GM23338 (cell line): Measurements from ENCODE around the gene RAB37.

Source experiments
- CREB1 ChIP-seq: fragments of 250-450 bp; sonication (Bioruptor Pico); IDR thresholded peaks from 2 replicates; pipeline ENCODE4 v1.5.0; 2020; ENCODE audit warnings: low read depth, mild to moderate bottlenecking, moderate library complexity
- EZH2 ChIP-seq: fragments of 200-600 bp; sonication (generic); IDR thresholded peaks from one replicate; pipeline ENCODE4 v1.8.0; 2017; ENCODE audit warnings: antibody characterized with exemption, mild to moderate bottlenecking, low read depth; ENCODE audit not compliant: unreplicated experiment
- EZH2phosphoT487 ChIP-seq: fragments of 200-600 bp; sonication (generic); IDR thresholded peaks from one replicate; pipeline ENCODE4 v1.8.1; 2018; ENCODE audit warnings: antibody characterized with exemption; ENCODE audit not compliant: unreplicated experiment
- JUNB ChIP-seq: IDR thresholded peaks from one replicate; pipeline ENCODE4 v1.6.1; 2016; ENCODE audit warnings: antibody characterized with exemption; ENCODE audit not compliant: unreplicated experiment
- POLR2AphosphoS5 ChIP-seq: IDR thresholded peaks from 2 replicates; pipeline ENCODE4 v1.6.1; 2016; ENCODE audit warnings: antibody characterized with exemption, low read depth
- REST ChIP-seq: IDR thresholded peaks from one replicate; pipeline ENCODE4 v1.6.1; 2018; ENCODE audit warnings: antibody characterized with exemption; ENCODE audit not compliant: unreplicated experiment
- ZNF331 ChIP-seq: fragments of 250-450 bp; sonication (Bioruptor Pico); IDR thresholded peaks from 2 replicates; pipeline ENCODE4 v1.5.0; 2020; ENCODE audit warnings: low read depth, mild to moderate bottlenecking, moderate library complexity
- TF ChIP-seq, protein P1 (sequence below), 2 experiments: fragments of 200-600 bp in 1 of 2; sonication (generic) in 1 of 2; conservative IDR thresholded peaks; 2 replicates each; pipeline versions ENCODE4 v1.5.1 to v1.6.1; 2016 to 2017; ENCODE audit warnings: antibody characterized with exemption in 2 of 2, low read depth in 2 of 2, mild to moderate bottlenecking in 2 of 2, moderate library complexity in 1 of 2

DNA sequence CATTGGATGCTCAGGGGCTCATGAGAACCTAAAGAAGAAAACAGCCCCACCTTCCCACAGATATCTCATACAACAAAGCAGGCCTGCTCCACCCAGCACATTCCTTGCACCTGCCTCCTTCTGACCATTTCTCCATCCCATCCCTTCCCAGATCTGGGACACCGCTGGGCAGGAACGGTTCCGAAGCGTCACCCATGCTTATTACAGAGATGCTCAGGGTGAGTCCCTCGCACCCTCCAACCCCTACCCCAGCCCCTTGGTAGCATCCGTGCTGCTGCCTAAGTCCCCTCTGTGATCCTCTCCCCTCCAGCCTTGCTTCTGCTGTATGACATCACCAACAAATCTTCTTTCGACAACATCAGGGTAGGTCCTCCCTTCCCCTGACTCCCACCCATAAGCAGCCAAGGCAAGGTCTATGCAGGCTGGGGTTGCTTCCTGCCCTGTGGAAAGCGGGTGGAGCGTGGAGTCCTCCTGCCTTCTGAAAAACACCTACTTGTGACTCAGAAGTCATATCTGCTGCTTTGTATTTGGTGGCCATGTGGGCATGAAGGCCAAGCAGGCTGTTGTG, 6.0 kb downstream of the RAB37 start:
- TF ChIP-seq, protein P1, sequence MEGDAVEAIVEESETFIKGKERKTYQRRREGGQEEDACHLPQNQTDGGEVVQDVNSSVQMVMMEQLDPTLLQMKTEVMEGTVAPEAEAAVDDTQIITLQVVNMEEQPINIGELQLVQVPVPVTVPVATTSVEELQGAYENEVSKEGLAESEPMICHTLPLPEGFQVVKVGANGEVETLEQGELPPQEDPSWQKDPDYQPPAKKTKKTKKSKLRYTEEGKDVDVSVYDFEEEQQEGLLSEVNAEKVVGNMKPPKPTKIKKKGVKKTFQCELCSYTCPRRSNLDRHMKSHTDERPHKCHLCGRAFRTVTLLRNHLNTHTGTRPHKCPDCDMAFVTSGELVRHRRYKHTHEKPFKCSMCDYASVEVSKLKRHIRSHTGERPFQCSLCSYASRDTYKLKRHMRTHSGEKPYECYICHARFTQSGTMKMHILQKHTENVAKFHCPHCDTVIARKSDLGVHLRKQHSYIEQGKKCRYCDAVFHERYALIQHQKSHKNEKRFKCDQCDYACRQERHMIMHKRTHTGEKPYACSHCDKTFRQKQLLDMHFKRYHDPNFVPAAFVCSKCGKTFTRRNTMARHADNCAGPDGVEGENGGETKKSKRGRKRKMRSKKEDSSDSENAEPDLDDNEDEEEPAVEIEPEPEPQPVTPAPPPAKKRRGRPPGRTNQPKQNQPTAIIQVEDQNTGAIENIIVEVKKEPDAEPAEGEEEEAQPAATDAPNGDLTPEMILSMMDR (conservative IDR thresholded peaks at IDR 0.05; ENCODE audit: low read depth in 2 of 2), result no peak
- TF ChIP-seq POLR2AphosphoS5, result no peak
- no peak for TF ChIP-seq EZH2phosphoT487
- no peak for TF ChIP-seq REST
- no peak for TF ChIP-seq JUNB
- TF ChIP-seq CREB1, result no peak
- TF ChIP-seq EZH2, result no peak
- TF ChIP-seq ZNF331, result no peak
